Hematopoietic multipotent progenitor cell treated with erythropoietin and hydrocortisone succinate and interleukin-3 and kit ligand, for 4 days (in vitro differentiated cells): Measurements from ENCODE around the gene SEMA6A.
A peak's percentile ranks its signal among the peaks of the same experiment; 100 is the strongest.

ENCODE experiments used
- DNase-seq: peaks from one replicate; pipeline ENCODE4 v3.0.0-alpha.2; 2015

Gene SEMA6A

DNA sequence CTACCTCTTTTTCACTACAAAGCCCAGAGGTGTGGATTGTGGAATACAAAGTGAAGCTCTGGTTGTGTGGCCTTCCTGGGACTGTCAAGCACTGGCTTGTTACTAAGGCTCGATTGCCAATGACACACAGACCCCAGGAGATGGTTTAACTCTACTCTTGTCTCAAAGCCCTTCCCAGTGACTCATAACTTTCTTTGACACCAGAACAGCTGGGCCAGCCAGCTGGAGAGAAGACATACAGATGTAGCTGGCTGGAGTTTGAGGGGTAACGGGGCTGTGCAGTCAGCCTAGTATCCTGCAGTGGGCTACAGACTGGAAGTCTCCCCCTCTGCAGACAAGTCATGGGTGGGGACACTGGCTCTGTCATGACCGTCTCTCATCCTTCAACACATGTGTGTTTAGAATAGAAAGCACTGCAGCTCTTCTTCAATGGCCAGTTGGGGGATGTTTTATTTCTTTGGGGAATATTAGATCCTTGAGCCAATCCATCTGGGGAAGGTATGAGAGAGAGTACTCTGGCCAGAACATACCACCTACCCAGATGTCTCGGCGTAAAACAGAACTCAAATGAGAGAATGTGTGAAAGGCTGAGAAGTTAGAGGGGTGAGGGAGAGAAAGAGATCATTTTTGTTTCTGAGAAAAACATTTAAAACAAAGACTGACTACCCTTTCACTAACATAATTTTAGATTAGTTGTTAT lies 53.3 kb downstream of the SEMA6A start:
- DNase-seq: no peak

DNA sequence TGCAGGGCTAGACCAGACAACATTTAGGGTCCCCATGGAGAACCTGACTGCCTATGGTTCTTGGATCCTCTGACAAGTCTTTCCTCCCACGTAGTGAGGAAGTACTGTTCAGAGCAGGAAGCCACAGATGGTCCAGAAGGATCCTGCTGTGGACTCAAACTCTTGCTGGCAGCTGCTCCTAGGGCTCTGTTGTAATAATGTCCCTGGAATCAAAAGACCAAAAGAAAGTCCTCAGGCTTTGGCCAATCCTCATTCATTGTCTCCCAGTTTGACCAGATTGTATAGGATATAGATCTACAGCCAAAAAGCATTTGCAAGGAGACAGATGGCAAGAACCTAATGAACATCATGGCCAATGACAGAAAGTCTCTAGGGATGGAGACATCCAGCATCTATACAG lies 53.9 kb downstream of the SEMA6A start:
- DNase-seq: no peak

DNA sequence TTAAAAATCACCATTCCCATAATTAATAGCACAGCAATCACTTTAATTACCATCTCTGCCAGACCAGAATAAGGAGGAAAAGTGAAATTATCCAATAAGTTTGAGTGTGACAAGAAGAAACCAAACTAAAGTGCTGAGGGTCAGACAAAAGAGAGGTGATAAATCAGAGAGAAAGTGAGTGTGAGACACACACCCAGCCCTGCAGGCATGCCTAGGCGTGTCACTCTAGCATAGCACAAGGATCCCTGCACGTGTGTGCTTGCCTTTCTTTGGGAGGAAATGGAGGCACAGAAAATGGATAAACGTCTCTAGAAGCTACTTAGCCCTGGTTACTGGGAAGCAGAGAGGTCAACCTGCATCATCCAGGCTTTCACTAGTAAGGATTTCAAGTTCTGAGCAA lies 56.2 kb downstream of the SEMA6A start:
- no peak for DNase-seq

DNA sequence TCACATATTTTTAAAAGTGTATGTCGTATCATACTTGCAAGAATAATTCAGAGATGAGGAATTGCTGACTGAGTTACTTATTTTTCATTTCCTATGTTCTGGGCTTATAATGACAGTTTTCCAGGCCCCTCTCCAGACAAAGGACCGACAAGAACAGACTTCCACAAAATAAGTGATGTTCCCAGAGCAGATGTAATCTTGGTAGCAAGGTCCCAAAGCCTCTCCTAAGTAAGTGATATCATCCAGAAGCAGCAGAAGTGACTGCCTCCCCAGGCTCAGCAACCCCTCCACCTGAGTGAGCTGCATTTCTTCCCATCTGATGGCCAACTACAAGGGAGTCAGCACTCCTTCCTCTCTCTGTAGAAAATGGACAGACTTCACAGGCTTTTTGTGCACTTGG lies 57.1 kb downstream of the SEMA6A start:
- no peak for DNase-seq

DNA sequence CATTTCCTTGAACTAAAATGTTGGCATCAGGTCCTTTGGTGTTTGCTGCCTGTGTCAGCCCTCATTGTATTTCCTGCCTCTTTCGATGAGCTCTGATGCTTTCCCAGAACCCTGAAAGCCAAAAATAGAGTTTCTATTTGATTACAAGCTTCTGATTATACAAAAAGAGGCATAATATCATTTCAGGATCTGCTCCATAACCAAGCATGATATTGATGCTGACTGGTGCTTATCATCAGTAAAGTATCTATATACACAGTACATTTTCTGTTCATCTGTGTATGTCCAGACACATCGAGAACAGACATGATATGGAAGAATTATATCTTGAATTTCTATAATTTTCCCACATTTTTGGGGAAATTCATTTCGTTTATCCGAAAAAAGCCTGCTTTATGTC lies 58.6 kb downstream of the SEMA6A start:
- no peak for DNase-seq

DNA sequence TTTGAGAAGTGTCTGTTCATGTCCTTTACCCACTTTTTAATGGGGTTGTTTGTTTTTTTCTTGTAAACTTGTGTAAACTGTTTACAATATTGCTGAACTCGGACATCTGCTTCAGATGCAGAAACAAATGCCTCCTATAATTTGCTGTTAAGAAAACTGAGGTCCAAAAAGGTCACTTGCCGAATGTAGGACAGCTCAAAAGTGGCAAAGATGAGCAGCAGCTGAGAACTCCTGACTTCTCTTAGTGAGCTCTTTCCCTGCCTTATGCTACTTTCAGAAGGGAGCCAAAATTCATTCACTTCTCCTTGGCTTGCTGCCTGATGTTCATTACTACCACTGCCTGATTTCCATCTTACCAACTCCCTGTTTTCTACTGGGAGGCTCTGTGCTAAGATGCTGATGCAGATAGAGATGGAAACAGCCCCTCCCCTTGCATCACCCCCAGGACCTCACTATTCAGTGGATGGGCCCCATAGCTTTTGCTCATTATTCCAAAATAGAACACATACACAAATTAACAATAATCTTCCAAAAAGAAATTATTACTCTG lies 60.1 kb downstream of the SEMA6A start:
- no peak for DNase-seq

DNA sequence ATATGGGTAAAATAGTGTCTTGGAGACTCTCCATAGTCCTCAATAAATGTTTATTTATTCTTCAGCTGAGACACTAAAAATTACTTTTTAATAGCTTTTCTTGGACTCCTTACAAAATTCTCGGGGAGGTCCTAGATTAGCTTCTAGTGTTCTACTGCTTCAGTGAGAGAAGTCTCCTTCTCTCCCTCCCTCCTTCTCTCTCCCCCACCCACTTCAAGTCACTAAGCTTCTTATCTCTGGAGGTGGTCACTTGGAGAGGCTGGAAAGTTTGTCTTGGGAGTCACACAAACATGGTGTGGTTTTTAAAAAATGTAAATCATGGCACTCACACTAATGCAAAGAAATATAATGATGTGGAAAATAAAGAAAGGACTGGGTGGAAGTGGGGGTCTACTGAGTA lies 64.1 kb downstream of the SEMA6A start:
- no peak for DNase-seq

DNA sequence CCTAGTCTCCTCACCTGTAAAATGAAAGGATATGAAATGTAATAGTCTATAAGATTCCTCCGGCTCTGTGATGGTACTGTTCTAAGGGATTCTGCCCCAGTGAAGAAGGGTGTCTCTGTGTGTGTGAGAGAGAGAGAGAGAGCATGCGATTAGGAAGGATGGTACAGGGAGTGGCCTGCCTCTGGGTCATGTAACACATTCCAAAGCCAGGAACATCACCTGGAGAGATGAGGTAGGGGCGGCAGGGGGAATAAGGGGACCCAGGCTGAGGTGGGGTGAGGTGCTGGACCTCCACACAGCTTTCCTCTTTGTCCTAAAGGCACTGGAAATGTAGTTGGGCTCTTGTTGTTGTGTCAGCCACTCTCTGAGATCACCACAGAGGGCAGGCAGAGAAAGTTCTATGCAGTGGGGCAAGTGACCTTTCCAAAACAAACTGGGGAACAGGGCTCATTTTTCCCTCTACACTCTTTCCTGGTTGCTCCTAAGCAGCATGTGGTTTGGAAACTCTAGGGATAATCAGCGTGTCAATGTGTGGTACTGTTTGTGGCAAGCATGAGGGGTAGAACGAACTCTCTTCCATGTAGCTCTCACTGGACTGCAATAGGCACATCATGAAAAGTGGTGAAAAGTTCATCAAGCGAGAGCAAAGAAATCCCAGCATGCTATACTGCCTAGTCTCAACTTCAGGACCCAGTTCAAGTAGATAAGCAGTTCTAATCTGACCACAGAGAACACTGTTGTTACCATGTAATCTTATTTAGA lies 65.0 kb downstream of the SEMA6A start:
- DNase-seq: no peak

DNA sequence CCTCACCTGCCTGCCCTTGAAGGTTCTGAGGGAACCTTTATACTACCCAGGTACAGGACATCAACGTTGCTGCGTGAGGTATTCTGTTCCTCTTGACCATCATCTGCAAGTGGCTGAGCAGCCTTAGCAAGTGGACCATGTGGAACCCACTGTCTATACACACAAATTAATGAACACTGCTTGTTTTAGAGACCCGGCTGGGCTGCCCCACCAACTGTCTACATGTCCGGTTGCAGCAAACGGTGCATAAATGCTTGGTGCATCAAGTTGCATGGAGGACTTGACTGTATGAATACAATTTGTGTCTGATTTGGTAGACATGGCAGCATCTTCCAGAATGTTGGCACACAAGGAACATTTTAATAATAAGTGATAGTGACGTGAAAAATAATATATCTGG lies 65.8 kb downstream of the SEMA6A start:
- no peak for DNase-seq

DNA sequence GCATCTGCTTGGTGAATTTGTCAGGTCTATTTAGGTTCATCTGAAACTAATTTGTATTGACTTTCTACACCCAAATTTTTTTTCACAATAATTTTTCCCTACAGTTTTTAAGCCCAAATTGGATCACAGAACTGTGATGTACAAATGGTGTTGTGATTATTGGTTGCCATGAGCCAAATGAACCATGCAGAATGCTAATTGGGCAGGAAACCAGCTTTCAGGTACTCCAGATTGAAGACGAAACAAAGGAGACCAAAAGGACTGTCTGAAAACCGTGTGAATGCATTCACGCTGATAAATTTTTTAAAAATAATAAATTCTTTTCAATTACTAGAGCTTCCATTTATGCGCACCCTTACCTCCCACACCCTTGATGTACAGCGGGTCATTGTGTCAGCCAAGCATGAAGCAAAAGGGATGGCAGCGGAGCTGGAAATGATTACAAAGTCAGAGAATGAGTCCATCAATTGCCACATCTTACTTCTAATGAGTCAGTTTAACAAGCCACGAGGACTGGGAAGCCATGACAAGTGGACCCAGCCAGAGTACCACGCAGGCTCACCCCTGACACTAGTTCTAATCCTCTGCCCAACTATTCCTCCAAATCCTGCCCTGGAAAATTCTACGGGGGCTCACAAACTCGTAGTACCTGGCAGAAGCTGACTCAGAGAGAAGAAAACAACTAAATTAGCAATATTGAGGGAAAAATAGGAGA lies 66.5 kb downstream of the SEMA6A start:
- DNase-seq: no peak

DNA sequence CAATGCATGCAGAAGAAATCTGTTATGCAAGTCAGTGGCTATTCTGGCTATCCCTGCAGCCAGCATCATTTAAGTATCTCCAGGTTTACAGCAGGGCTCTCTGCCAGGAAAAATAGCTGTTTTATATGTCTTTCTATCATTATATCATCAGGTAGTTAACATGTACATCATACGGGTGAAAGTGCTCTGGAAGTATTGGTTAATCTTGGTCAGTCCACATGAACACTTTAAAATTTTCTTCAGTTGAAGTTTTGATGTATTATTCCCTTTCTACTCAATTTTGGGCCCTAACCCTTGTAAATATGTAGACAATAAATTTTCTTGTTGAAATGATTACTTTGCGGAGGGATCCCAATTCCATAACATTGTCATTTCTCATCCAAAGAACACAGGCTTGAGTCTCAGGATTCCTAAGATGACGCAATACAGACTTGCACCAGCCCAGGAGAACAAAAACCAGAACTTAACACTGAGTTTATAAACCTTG lies 67.5 kb downstream of the SEMA6A start:
- DNase-seq: no peak

DNA sequence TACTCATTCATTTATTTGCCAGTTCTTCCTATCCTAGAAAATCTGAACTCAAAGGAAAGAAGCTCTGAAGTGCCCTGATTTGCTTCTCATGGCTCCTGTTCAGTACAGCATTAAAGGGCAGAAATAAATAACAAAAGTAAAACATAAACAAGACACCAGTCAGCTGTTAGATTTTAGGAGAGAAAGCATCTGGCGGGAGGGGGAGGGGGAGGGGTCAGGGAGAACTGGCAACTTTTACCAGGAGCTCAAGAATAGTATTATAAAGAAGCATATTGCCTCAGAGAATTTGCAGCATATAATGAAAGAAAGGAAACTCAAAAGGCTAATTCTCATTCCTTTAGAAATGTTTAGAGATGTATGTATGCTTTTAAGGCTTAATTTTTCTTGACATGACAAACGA lies 68.1 kb downstream of the SEMA6A start:
- DNase-seq: no peak

DNA sequence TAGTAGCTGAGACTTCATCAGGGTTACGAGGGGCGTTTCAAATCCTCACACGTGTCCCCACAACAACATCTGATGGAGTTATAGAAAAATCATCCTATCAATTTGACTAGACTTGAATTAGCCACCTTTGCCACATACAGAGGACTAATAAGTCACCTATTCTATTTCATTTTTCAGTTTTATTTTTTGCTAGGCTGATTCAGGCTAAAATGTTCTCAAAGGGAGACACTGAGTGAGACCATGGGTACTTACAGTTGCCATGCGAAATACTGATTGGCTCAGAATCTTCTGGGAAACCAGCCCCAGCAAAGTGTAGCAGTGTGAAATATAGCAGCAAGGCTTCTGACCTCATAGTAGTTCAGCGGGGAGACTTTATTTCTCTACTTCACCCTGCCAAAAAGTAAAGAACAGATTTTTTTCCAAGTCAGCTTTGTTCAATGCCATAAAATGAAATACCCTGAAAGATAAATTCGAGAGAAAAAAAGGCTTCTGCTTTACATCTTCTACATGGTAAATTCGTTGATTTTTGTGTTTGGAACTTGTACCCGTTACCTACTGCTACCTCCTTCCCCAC lies 69.9 kb downstream of the SEMA6A start:
- no peak for DNase-seq

DNA sequence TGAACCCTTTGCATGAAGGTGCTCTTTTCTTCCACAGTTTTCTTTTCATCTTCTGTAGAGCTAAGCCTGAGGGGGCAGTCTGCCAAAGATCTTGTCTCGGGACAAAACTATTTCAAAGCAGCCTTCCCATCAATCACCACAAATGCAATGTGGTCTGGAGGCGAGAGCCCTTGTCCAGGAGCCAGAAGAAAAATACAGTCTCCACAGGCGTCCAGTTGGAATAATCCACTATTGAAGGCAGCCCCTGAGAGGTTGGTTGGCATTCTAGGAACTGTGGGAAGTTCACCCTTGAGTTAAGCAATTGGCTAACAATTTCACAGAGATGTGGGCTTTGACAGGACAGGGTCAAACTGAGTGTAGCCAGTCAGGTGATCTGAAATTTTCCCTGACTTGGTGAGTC lies 72.0 kb downstream of the SEMA6A start:
- DNase-seq: no peak

DNA sequence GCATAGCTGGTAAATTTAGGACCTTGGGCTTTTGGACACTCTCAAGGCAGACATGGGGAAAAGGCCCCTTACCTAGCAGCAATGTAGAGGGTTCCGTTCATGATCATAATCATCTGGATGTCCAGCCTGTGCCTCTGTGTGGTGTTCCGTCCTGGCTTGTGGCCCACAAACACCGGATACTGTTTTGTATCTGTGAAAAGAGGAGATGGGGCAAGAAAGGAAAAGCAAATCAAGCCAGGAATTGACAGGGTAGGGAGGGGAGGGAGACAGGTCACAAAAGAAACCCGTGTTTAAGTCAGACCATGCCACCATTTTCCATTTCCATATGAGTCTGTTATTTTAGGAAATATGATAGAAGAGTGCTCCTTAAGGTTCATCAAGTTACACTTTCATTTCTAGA lies 72.5 kb downstream of the SEMA6A start:
- DNase-seq: no peak

DNA sequence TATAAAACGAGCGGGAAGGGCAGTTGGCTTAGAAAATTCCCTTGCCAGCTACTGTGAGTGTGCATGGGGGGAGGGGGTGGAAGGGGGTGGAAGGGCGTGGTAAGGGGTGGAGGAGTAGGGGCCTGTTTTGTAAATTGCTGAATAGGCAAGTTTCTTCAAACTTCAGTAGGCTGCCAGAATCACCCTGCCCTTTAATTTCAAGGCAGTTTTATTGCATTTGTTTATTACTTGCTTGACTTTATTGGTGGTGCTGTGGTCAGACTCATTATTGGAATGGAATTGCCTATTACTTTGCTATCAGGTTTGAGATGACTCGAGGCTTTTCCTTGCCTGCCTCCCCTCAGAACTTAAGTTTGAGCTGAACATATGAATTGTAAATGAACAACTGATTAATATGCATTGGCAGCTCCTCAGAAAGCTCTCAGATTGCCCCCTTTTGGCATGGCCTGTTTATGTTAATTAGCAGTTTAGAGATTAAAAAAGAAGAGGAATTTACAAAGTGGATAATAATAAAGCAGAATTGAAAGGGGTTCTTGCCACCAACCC lies 76.0 kb downstream of the SEMA6A start:
- no peak for DNase-seq

DNA sequence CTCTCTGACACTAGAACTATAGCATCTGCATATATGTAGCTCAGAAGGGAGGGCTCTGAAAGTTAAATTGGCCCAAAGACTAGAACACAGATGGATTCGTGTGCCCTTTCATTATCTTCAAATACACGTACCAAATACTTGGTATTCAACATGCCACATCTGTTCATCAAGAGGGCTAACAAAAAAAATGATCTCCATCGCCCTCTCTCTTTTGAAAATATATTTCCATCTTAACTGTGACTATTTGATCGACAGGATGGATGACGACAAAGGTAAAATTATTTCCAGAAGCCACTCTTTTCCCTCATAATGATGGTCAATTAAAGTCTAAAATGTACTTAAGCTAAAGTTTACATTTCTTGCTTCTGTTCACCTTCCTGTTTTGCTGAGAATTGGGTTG lies 77.0 kb downstream of the SEMA6A start:
- peak; percentile 37 for DNase-seq

DNA sequence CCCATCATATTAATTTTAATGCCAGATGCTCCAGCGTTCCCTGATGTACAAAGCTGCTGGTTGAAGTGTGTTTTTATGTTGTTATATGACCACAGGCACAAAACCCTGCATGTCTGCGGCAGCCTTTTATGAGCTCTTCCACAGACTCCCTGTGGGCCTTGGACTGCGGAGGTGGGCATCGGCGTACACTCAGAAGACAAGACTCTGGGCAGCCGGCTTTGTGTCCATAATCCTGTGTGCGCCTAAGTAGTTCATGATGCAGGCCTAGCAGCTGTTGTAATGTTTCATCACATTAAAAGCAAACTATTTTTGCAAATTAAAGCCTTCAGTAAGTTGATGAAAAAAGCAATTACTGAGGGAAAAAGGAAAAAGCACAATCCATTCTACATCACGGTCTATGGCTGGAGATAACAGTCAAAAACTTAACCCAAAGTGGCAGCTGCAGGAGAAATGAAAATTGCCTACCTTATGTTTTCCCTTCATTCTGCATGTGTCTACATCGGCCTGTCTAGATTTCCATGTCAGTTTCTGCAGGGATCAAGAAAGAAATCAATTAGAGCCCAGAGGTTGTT lies 78.8 kb downstream of the SEMA6A start:
- no peak for DNase-seq

DNA sequence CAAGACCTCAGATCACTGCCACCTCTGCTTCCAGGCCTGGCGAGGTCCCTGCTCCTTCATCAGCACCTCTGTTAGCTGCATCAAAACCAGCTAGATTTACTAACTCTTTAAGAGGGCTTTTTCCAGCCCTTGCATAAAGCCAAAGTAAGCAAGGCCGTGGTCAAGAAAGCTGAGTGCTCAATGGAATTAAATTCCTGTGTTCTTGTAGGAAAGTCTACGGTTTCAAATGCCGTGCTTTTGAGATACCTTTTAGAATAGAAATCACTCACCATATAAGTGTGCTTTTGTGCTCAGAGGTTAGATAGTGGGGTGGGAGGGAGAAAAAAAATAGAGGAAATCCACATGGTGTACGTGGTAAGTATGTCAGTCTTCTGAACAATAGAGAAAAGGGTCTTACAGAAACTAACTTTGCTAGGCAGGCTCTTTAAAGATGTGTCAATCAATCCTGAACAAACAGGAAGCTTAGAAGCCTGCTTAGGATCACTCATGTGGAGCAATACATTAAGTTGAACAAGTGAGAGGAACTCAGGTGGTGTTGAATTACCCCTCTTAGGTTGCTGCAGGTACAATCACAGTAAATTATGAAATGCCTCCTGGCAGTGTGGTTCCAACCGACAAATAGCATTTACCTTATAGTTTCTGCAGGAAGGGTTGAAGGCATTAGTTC lies 79.7 kb downstream of the SEMA6A start:
- DNase-seq: no peak

DNA sequence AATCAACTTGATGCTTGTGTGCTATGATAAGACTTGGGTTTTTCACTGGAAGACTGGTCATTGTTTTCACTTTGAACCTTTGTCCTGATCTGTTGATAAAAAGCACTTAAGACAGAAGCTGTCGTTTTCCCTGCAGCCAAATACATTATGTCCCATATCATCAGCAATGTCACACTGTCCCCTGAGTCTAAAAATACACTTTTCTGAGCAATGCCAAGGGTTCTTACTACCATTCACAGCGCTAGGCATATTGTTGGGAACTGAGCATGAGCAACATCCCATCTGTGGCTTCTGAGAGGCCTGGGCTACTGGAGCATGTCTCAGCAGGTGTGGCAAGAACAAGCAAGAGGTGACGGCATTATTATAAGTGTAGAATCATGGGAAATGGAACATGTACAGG lies 81.8 kb downstream of the SEMA6A start:
- peak; percentile 26 for DNase-seq

DNA sequence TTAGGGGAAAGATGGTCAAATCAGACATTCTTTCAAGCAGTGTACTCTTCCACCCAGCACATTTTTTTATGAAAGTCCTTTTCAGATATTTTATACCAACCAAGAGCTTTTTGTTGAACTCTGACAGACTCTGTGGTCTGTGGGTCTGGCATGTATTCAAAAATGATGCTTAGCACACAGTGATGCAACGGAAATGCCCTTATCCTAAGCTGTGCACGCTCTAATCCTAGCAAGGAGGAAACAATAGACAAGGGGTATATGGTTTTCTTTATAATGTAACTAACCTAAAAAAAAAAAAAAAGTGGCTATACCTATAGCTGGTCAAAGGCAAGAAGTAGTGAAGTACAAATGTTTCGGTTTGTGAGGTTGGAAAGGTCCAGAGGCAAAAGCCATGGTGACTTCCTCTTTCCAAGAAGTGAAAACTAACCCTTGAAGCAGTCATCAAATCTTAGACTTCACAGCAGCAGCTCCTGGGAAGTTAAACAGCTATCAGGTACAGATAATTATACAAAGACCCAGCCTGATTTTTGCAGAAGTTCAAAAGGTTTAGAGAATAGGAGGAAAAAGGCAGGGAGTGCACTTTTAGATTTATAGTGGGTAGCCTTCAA lies 82.5 kb downstream of the SEMA6A start:
- DNase-seq: peak; percentile 96
